ENCODE results near the gene GHDC.
A peak's percentile ranks its signal among the peaks of the same experiment; 100 is the strongest.
"Not testable (repeated sequence)": the region's sequence is repeated elsewhere in the genome, so short reads cannot be mapped to it uniquely, and the experiment has no call there.

GHDC gene

GRCh38 chr17:42193969-42194899, at the start of gene GHDC:
TSS of gene GHDC (minus strand) at chr17:42194494. CDS start at chr17:42193581, 913 bp downstream.
- DNase-seq (ENCODE audit: low spot score) = peak; percentile 94

- no peak for DNase-seq (ENCODE audit: low spot score)
These were observed 49.2 kb upstream of the GHDC start for GRCh38 chr17:42243493-42243982.

GRCh38 chr17:42241871-42242270, 47.6 kb upstream of the GHDC start:
- DNase-seq (ENCODE audit: low spot score) = no peak

GRCh38 chr17:42240863-42241262, 46.6 kb upstream of the GHDC start:
- not testable (repeated sequence) for DNase-seq (ENCODE audit: low spot score)

GRCh38 chr17:42240201-42240600, 45.9 kb upstream of the GHDC start:
- DNase-seq (ENCODE audit: low spot score) = no peak

- not testable (repeated sequence) for DNase-seq (ENCODE audit: low spot score)
These were observed 45.3 kb upstream of the GHDC start for GRCh38 chr17:42239576-42239975.

GRCh38 chr17:42236760-42237159, 42.5 kb upstream of the GHDC start:
- no peak for DNase-seq (ENCODE audit: low spot score)

- no peak for DNase-seq (ENCODE audit: low spot score)
These were observed 39.7 kb upstream of the GHDC start for GRCh38 chr17:42233994-42234393.

- no peak for DNase-seq (ENCODE audit: low spot score)
These were observed 38.9 kb upstream of the GHDC start for GRCh38 chr17:42233156-42233555.

- no peak for DNase-seq (ENCODE audit: low spot score)
These were observed 35.9 kb upstream of the GHDC start for GRCh38 chr17:42230225-42230624.

GRCh38 chr17:42227849-42228700, 33.8 kb upstream of the GHDC start:
- DNase-seq (ENCODE audit: low spot score) = no peak

GRCh38 chr17:42225646-42226045, 31.4 kb upstream of the GHDC start:
- DNase-seq (ENCODE audit: low spot score) = no peak

GRCh38 chr17:42224651-42225050, 30.4 kb upstream of the GHDC start:
- DNase-seq (ENCODE audit: low spot score) = no peak

GRCh38 chr17:42221886-42222745, 27.8 kb upstream of the GHDC start:
- peak; percentile 59 for DNase-seq (ENCODE audit: low spot score)

- DNase-seq (ENCODE audit: low spot score) = not testable (repeated sequence)
These were observed 25.0 kb upstream of the GHDC start for GRCh38 chr17:42219280-42219679.

- DNase-seq (ENCODE audit: low spot score) = no peak
These were observed 19.9 kb upstream of the GHDC start for GRCh38 chr17:42214156-42214555.

GRCh38 chr17:42212382-42212781, 18.1 kb upstream of the GHDC start:
- no peak for DNase-seq (ENCODE audit: low spot score)

- peak; percentile 85 for DNase-seq (ENCODE audit: low spot score)
These were observed 17.6 kb upstream of the GHDC start for GRCh38 chr17:42211921-42212341.

- DNase-seq (ENCODE audit: low spot score) = no peak
These were observed 15.8 kb upstream of the GHDC start for GRCh38 chr17:42210046-42210445.

GRCh38 chr17:42206153-42206612, 11.9 kb upstream of the GHDC start:
- DNase-seq (ENCODE audit: low spot score) = not testable (repeated sequence)

- DNase-seq (ENCODE audit: low spot score) = no peak
These were observed 9.1 kb upstream of the GHDC start for GRCh38 chr17:42203354-42203753.
